Thyroid gland (tissue), 4 donors: ENCODE results near the gene SIAH1. TPM values are rescaled to one million over a fixed set of nuclear protein-coding genes. Genes with fewer than 3 reads are reported as not detected.

Experiments
- DNase-seq, 2 donors: peaks; one replicate each; pipeline ENCODE4 v3.0.0-alpha.2; 2019
- H3K27ac ChIP-seq, 3 donors: fragments of 200-600 bp; sonication (generic); 1 replicate in 2 of 3; 2 replicates in 1 of 3; pipeline ENCODE4 v1.5.1; 2016 to 2019; ENCODE audit warnings: mild to moderate bottlenecking in 1 of 3, moderate library complexity in 1 of 3
- H3K27me3 ChIP-seq: fragments of 200-600 bp; sonication (generic); one replicate; pipeline ENCODE4 v1.5.1; 2019
- H3K36me3 ChIP-seq, 2 donors: fragments of 200-600 bp; sonication (generic); one replicate each; pipeline ENCODE4 v1.5.1; 2016 to 2019
- H3K4me1 ChIP-seq, 2 donors: fragments of 200-600 bp; sonication (generic); one replicate each; pipeline ENCODE4 v1.5.1; 2017 to 2019
- H3K4me3 ChIP-seq, 3 donors: fragments of 200-600 bp; sonication (generic); replicated peaks in 1 of 3; 1 replicate in 2 of 3; 2 replicates in 1 of 3; pipeline ENCODE4 v1.5.1; 2016; ENCODE audit warnings: mild to moderate bottlenecking in 1 of 3
- H3K9me3 ChIP-seq: fragments of 200-600 bp; sonication (generic); one replicate; pipeline ENCODE4 v1.5.1; 2017
- CTCF ChIP-seq, 6 experiments: fragments of 200-600 bp in 3 of 6; fragments of 450-650 bp in 3 of 6; sonication (generic) in 3 of 6; IDR thresholded peaks; one replicate each; pipeline ENCODE4 v1.5.1; 2016 to 2019; ENCODE audit warnings: antibody characterized with exemption in 6 of 6, mild to moderate bottlenecking in 2 of 6, inconsistent platforms in 1 of 6, moderate library complexity in 1 of 6
- POLR2A ChIP-seq, 2 donors: fragments of 450-650 bp; IDR thresholded peaks; one replicate each; pipeline ENCODE4 v1.6.1; 2017; ENCODE audit warnings: antibody characterized with exemption in 2 of 2, mild to moderate bottlenecking in 2 of 2, moderate library complexity in 1 of 2
- WGBS, 2 donors: methylation state at CpG; one replicate each; pipeline ENCODE4 v1.1.5; 2017; 5-methylcytosine and 5-hydroxymethylcytosine counted together
- intact Hi-C: fragments of 100-400 bp; cut with DNase I; formaldehyde crosslinking; loops from one replicate; pipeline ENCODE4 v1.15.1; 2023
- total RNA-seq, 4 donors: library from RNA; depleted of rRNA; stranded (reverse); fragments of >200 nt; gene quantifications; one replicate each; pipeline ENCODE4 v1.2.3, GENCODE V29; 2016

Gene SIAH1
- total RNA-seq, 4 donors from 2014 or later, result 23.9 to 45.8 (median 34.4) TPM

GRCh38 chr16:48326915-48327314 lies 58.3 kb downstream of the SIAH1 start:
- H3K4me1 ChIP-seq, result peaks cover 6 to 13% of the 10 kb centered on the region in 2 donors
- H3K27me3 ChIP-seq, result no peaks in the 10 kb centered on the region
- TF ChIP-seq POLR2A (IDR thresholded peaks at IDR 0.05), result no peak
- no peak for TF ChIP-seq CTCF (IDR thresholded peaks at IDR 0.05)
- no peaks in the 10 kb centered on the region for H3K9me3 ChIP-seq
- intact Hi-C loops, result no loop called here
- no peaks in the 10 kb centered on the region for H3K36me3 ChIP-seq
- no peak overlapping the region for H3K27ac ChIP-seq
- no peak overlapping the region for H3K4me3 ChIP-seq
- no peak for DNase-seq
- WGBS, 2 donors, result 83% methylated on average over 4 of the region's 4 CpGs

DNA sequence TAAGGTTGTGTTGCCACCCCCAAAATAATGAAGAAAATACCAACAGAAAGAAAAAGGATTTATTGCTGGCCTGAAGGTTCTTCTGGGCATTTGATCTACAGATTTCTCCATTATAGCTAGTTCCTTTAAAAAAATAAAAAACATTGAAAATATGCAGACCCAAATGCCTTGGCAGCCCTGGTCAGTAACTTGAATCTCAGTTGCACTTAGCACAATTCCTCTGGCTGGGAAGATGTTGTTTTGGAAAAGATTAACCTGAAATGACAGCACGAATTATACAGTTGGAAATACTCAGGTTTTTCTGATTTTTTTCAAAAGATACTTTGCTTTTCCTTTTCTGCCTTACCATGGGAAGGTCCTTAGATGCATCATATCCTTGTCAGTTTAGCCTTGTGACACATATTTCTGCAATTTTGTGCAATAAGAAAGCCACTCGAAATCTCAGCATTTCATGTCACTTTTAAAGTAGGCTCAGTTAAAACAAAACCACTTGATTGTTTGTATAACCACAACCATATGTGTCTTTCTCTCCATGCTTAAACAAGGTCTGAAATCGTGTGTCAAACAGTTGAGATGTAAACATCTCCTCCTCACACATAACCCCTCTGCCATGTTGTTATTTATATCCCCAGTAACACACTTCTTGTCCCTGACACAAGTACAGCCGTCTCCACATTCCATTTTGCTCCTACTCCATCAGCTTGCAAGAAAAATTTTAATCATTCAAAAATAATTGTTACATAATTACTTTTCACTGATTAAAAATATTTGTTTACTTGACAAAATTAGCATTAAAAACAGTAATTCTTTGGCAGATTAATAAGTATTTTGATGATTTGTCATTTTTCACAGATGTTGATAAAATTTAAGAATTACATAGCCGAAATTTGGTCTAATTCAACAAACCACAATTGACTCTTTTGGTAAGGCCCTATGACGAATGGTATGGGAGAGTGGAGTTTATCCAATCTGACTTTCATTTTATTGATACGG lies 61.1 kb downstream of the SIAH1 start:
- intact Hi-C loops, result no loop called here
- no peaks in the 10 kb centered on the region for H3K36me3 ChIP-seq
- TF ChIP-seq POLR2A (IDR thresholded peaks at IDR 0.05) (no peak), CTCF (IDR thresholded peaks at IDR 0.05) (no peak)
- no peak for DNase-seq
- 67 to 69% methylated on average over 7 of the region's 7 CpGs for WGBS, 2 donors
- H3K27me3 ChIP-seq, result no peaks in the 10 kb centered on the region
- peaks cover 18 to 28% of the 10 kb centered on the region in 2 donors for H3K4me1 ChIP-seq
- H3K4me3 ChIP-seq, result no peak overlapping the region
- no peak overlapping the region for H3K27ac ChIP-seq
- no peaks in the 10 kb centered on the region for H3K9me3 ChIP-seq

DNA sequence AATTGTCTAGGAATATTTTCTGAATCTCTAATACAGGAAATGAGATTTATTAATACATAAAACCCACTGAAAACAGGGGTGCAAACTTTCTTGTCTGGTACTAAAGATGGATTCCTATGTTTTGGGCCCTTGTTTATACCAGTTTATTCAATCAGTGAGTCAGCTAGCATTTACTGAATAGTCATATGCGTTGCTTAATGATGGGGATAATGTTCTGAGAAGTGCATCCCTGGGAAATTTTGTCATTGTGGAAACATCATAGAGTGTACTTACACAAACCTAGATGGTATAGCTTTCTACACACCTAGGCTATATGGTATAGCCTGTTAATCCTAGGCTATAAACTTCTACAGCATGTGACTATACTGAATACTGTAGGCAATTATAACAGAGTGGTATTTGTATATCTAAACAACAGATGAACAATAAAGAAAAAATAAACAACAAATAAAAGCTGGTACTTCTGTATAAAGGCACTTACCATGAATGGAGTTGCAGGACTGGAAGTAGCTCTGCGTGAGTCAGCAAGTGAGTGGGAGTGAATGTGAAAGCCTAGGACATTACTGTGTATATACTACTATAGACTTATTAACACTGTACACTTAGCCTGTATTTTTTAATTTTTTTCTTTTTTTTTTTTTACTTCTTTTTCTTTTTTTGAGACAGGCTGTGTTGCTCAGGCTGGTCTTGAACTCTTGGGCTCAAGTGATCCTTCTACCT lies 63.7 kb downstream of the SIAH1 start:
- WGBS, 2 donors, result 87 to 92% methylated on average over 2 of the region's 2 CpGs
- Histone ChIP-seq H3K27ac (no peak overlapping the region), H3K4me3 (no peak overlapping the region), H3K27me3 (no peaks in the 10 kb centered on the region), H3K4me1 (peaks cover 43 to 46% of the 10 kb centered on the region in 2 donors), H3K36me3 (no peaks in the 10 kb centered on the region), H3K9me3 (no peaks in the 10 kb centered on the region)
- no peak for DNase-seq
- intact Hi-C loops, result no loop called here
- TF ChIP-seq POLR2A (IDR thresholded peaks at IDR 0.05), result no peak
- TF ChIP-seq CTCF (IDR thresholded peaks at IDR 0.05), result no peak

DNA sequence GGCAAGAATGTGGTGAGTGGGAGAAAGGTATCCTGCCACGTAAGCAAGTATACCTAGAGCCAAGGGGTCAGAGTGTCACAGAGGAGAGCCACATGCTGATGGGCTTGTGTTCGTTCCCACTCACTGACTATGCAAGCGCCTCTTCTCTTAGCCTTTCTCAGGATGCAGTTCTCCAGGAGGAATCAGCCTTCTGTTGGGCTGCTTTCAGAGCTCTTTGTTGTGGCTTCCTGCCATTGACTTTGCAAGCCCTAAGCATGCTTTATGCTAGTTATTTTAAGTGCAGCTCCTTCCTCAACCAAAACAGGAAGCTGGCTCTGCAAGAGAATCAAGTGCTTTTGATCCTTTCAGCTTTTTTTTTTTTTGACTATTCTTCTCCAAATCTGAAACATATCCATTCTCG lies 66.6 kb downstream of the SIAH1 start:
- Histone ChIP-seq H3K9me3 (no peaks in the 10 kb centered on the region), H3K36me3 (no peaks in the 10 kb centered on the region), H3K27me3 (no peaks in the 10 kb centered on the region), H3K27ac (peak overlapping the region; percentile 31 to 76 (median 61)), H3K4me3 (no peak overlapping the region), H3K4me1 (peaks cover 52 to 58% of the 10 kb centered on the region in 2 donors)
- DNase-seq, result peak; percentile 55 to 62
- 22 to 24% methylated on average over 4 of the region's 4 CpGs for WGBS, 2 donors
- TF ChIP-seq POLR2A (IDR thresholded peaks at IDR 0.05), result no peak
- no peak for TF ChIP-seq CTCF (IDR thresholded peaks at IDR 0.05)
- intact Hi-C loops, result no loop called here
